LNCAP (cell line): ENCODE results near the gene FOXO1.

Experiments used
- CTCF ChIP-seq: fragments of 450-650 bp; IDR thresholded peaks from 2 replicates; pipeline ENCODE4 v1.5.1; 2017; ENCODE audit warnings: mild to moderate bottlenecking

The FOXO1 gene

GRCh38 chr13:40626977-40627376 is 39.5 kb downstream of the FOXO1 start:
- no peak for TF ChIP-seq CTCF

- no peak for TF ChIP-seq CTCF
Measured at GRCh38 chr13:40626561-40626960, 39.9 kb downstream of the FOXO1 start.

GRCh38 chr13:40624986-40625385 is 41.5 kb downstream of the FOXO1 start:
- no peak for TF ChIP-seq CTCF

- TF ChIP-seq CTCF = no peak
Measured at GRCh38 chr13:40624383-40624782, 42.1 kb downstream of the FOXO1 start.

GRCh38 chr13:40622761-40623160 is 43.7 kb downstream of the FOXO1 start:
- TF ChIP-seq CTCF = no peak

GRCh38 chr13:40622246-40622645 is 44.2 kb downstream of the FOXO1 start:
- TF ChIP-seq CTCF = no peak

GRCh38 chr13:40619479-40619814 is 47.0 kb downstream of the FOXO1 start:
- TF ChIP-seq CTCF = no peak
